Head of caudate nucleus (tissue), 42 donors: Measurements from ENCODE around the gene APOL4.
A peak's percentile ranks its signal among the peaks of the same experiment; 100 is the strongest.
"Not testable (repeated sequence)": the region's sequence is repeated elsewhere in the genome, so short reads cannot be mapped to it uniquely, and the experiment has no call there.

Experiments
- DNase-seq, 42 donors: peaks; one replicate each; pipeline versions ENCODE4 v3.0.0 to v3.0.0-alpha.2; 2020 to 2021; ENCODE audit warnings: mixed read lengths in 7 of 42
- intact Hi-C: fragments of 100-400 bp; cut with DNase I; formaldehyde crosslinking; loops from one replicate; pipeline ENCODE4 v1.15.0; 2022

APOL4 gene

GRCh38 chr22:36201630-36202319 lies at the start of gene APOL4:
APOL4 (minus strand) TSS chr22:36201809; CDS start chr22:36201734, 75 bp downstream.
- intact Hi-C loops = no loop called here
- DNase-seq = peak in 32 of 42 donors; percentile 15 to 85 (median 48)

GRCh38 chr22:36250292-36250960 lies 48.8 kb upstream of the APOL4 start:
- peak in 21 of 42 donors; percentile 27 to 80 (median 56) for DNase-seq
- intact Hi-C loops = not testable (repeated sequence)

- intact Hi-C loops = no loop called here
- no peak for DNase-seq
Measured at GRCh38 chr22:36249160-36249559, 47.6 kb upstream of the APOL4 start.

- intact Hi-C loops = no loop called here
- no peak for DNase-seq
Measured at GRCh38 chr22:36247955-36248354, 46.3 kb upstream of the APOL4 start.

GRCh38 chr22:36246718-36247117 lies 45.1 kb upstream of the APOL4 start:
- intact Hi-C loops = no loop called here
- DNase-seq = peak in 1 of 42 donors; percentile 19

GRCh38 chr22:36245805-36246356 lies 44.3 kb upstream of the APOL4 start:
- intact Hi-C loops = no loop called here
- DNase-seq = no peak

- DNase-seq = peak in 1 of 42 donors; percentile 16
- intact Hi-C loops = no loop called here
Measured at GRCh38 chr22:36244522-36245391, 43.1 kb upstream of the APOL4 start.

GRCh38 chr22:36243986-36244385 lies 42.4 kb upstream of the APOL4 start:
- intact Hi-C loops = no loop called here
- DNase-seq = peak in 2 of 42 donors; percentile 27 to 28

- intact Hi-C loops = loop anchor here (10.0 kb wide), 1 partner anchor 45 kb away; no protein-coding TSS in a partner anchor
- DNase-seq = peak; percentile 74 to 95 (median 87)
Measured at GRCh38 chr22:36239401-36240171, 38.0 kb upstream of the APOL4 start, which contains the start of gene APOL2. APOL2 (minus strand) TSS chr22:36239527; CDS start chr22:36233162, 6,365 bp downstream.

- intact Hi-C loops = loop anchor here (10.0 kb wide), 1 partner anchor 46 kb away; no protein-coding TSS in a partner anchor
- peak in 2 of 42 donors; percentile 29 to 56 for DNase-seq
Measured at GRCh38 chr22:36239150-36239400, 37.5 kb upstream of the APOL4 start.

GRCh38 chr22:36238373-36239149 lies 37.0 kb upstream of the APOL4 start:
- DNase-seq = peak in 3 of 42 donors; percentile 35 to 55 (median 38)
- intact Hi-C loops = loop anchor here (10.0 kb wide), 1 partner anchor 46 kb away; no protein-coding TSS in a partner anchor

GRCh38 chr22:36237462-36238372 lies 36.1 kb upstream of the APOL4 start:
- intact Hi-C loops = loop anchor here (10.0 kb wide), 1 partner anchor 47 kb away; no protein-coding TSS in a partner anchor
- DNase-seq = peak in 38 of 42 donors; percentile 32 to 85 (median 63)

GRCh38 chr22:36236388-36237319 lies 35.0 kb upstream of the APOL4 start:
- peak in 1 of 42 donors; percentile 22 for DNase-seq
- intact Hi-C loops = loop anchor here (10.0 kb wide), 1 partner anchor 48 kb away; no protein-coding TSS in a partner anchor

GRCh38 chr22:36235585-36235984 lies 34.0 kb upstream of the APOL4 start:
- intact Hi-C loops = loop anchor here (10.0 kb wide), 1 partner anchor 49 kb away; no protein-coding TSS in a partner anchor
- DNase-seq = no peak

GRCh38 chr22:36234919-36235318 lies 33.3 kb upstream of the APOL4 start:
- peak in 3 of 42 donors; percentile 16 to 58 (median 33) for DNase-seq
- intact Hi-C loops = loop anchor here (10.0 kb wide), 1 partner anchor 50 kb away; no protein-coding TSS in a partner anchor
